Measurements from ENCODE around the gene MEGF8. TPM values are rescaled to one million over a fixed set of nuclear protein-coding genes. Genes with fewer than 3 reads are reported as not detected.

The MEGF8 gene
- 19.6 to 26.8 TPM (median 23.5 TPM) in 5 replicates for total RNA-seq (2022; extraction: Qiagen RNA extraction; ENCODE audit: low read depth)

DNA sequence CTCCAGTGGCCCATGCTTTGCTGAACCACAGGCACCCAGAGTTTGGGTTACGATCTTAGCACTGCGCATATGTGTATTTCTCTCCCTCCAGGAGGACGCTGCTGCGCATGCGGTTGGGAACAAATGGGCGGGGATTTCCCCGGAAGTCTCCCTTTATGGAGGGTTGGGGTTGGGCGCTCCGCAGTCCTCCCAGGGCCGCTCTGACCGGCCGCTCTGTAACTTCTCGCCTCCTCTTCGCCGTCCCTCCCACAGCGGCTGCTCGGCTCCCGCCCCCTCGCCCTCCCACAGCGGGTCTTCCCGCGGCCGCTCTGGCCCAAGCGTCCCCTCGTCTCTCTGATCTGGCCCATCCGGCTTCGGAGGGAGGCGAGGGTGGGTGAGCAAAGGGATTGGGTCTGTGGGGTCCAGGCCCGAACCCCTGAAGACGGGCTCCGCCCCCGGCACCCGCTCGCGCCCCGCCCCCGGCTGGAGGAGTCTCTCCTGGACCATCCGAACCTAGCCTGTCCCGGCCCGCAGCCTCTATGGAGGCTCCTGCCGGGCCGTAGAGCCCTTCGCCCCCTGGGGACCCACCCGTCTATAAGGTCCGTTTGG, at the start of gene MEGF8:
TSS of gene MEGF8 (plus strand) at position 328 of the 588 bp plus-strand sequence. CDS start 609 bp downstream, outside the sequence.

GRCh38 chr19:42301646-42302203, 23.7 kb upstream of the MEGF8 start, which contains the start of gene PRR19:
PRR19 (plus strand) TSS chr19:42302132; CDS start chr19:42309585, 7,453 bp downstream.

GRCh38 chr19:42313096-42313839, 12.2 kb upstream of the MEGF8 start, which contains the start of gene TMEM145:
TMEM145 (plus strand) TSS chr19:42313309; CDS start chr19:42313377, 68 bp downstream.

DNA sequence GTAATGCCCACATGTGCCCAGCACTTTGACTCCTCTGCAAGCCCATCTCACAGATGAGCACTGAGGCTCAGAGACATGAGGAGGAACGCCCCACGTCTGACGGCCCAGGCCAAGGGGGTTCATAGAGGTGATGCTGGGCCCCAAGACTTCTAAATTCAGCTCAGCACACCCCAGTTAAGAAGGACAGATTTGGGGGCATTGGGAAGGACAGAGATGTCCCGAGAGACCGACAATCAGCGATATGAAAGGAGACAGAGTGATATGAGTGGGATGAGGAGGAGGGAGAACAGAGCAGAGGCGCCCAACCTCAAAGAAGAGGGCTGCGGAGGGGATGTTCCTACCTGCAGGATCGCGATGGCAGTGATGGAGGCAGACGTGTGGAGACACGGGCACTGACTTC, 64.5 kb downstream of the MEGF8 start, which contains the start of gene CNFN:
TSS of gene CNFN (minus strand) at position 399 of the 400 bp plus-strand sequence. CDS start 1,260 bp downstream, outside the sequence.

GRCh38 chr19:42427313-42427712, 101.9 kb downstream of the MEGF8 start, which contains the start of gene LIPE:
LIPE (minus strand) TSS chr19:42427388; CDS start chr19:42427149, 239 bp downstream.

Other genes starting within 250 kb of the MEGF8 start
- 27.3 to 39.3 TPM (median 37.1 TPM) in 5 replicates for gene ZNF574, start 249.5 kb upstream of the MEGF8 start, total RNA-seq (2022; extraction: Qiagen RNA extraction; ENCODE audit: low read depth)
- gene POU2F2, start 193.2 kb upstream of the MEGF8 start, total RNA-seq (2022; extraction: Qiagen RNA extraction; ENCODE audit: low read depth), result 0.28 to 0.62 TPM (median 0.47 TPM) in 5 replicates
- 61.5 to 94.8 TPM (median 86.7 TPM) in 5 replicates for gene DEDD2, start 108.0 kb upstream of the MEGF8 start, total RNA-seq (2022; extraction: Qiagen RNA extraction; ENCODE audit: low read depth)
- gene ZNF526, start 105.3 kb upstream of the MEGF8 start, total RNA-seq (2022; extraction: Qiagen RNA extraction; ENCODE audit: low read depth), result 15.6 to 20.6 TPM (median 19.6 TPM) in 5 replicates
- gene GSK3A, start 83.0 kb upstream of the MEGF8 start, total RNA-seq (2022; extraction: Qiagen RNA extraction; ENCODE audit: low read depth), result 116 to 166 TPM (median 162 TPM) in 5 replicates
- gene ERF, start 70.5 kb upstream of the MEGF8 start, total RNA-seq (2022; extraction: Qiagen RNA extraction; ENCODE audit: low read depth), result 96.7 to 133 TPM (median 118 TPM) in 5 replicates
- gene CIC, start 56.4 kb upstream of the MEGF8 start, total RNA-seq (2022; extraction: Qiagen RNA extraction; ENCODE audit: low read depth), result 41.4 to 63.9 TPM (median 55.5 TPM) in 5 replicates
- gene PRR19, start 23.5 kb upstream of the MEGF8 start, total RNA-seq (2022; extraction: Qiagen RNA extraction; ENCODE audit: low read depth), result 3.9 to 5.0 TPM (median 3.9 TPM) in 5 replicates
- 131 to 155 TPM (median 150 TPM) in 5 replicates for gene PAFAH1B3, start 23.0 kb upstream of the MEGF8 start, total RNA-seq (2022; extraction: Qiagen RNA extraction; ENCODE audit: low read depth)
- 3.1 to 4.5 TPM (median 4.2 TPM) in 5 replicates for gene TMEM145, start 12.3 kb upstream of the MEGF8 start, total RNA-seq (2022; extraction: Qiagen RNA extraction; ENCODE audit: low read depth)
- 37.4 to 59.3 TPM (median 47.4 TPM) in 5 replicates for gene CNFN, start 64.7 kb downstream of the MEGF8 start, total RNA-seq (2022; extraction: Qiagen RNA extraction; ENCODE audit: low read depth)
- gene LIPE, start 101.8 kb downstream of the MEGF8 start, total RNA-seq (2022; extraction: Qiagen RNA extraction; ENCODE audit: low read depth), result 1.1 to 3.3 TPM (median 3.0 TPM) in 5 replicates
- 0.14 TPM in 1 of 5 replicates, not detected in the others for gene CXCL17, start 117.3 kb downstream of the MEGF8 start, total RNA-seq (2022; extraction: Qiagen RNA extraction; ENCODE audit: low read depth)
- 1.8 to 2.8 TPM (median 2.2 TPM) in 5 replicates for gene CEACAM1, start 202.8 kb downstream of the MEGF8 start, total RNA-seq (2022; extraction: Qiagen RNA extraction; ENCODE audit: low read depth)

All from A549 treated with RU486 at 1 μM for 4 hours (cell line).